AG10803 (cell line): ENCODE measurements around the gene GIPC1.

Source experiments
- DNase-seq: peaks from one replicate; pipeline ENCODE4 v3.0.0; 2010; ENCODE audit warnings: low read depth
- H3K4me3 ChIP-seq: 2 replicates; pipeline ENCODE4 v1.5.1; 2011; ENCODE audit warnings: mild to moderate bottlenecking, low read length, control low read depth
- CTCF ChIP-seq: conservative IDR thresholded peaks from 2 replicates; pipeline ENCODE4 v1.5.1; 2011; ENCODE audit warnings: mild to moderate bottlenecking, low read length, control low read depth, inconsistent platforms

Gene GIPC1

GRCh38 chr19:14473073-14473977 lies 22.6 kb downstream of the GIPC1 start:
- no peak for TF ChIP-seq CTCF
- no peak for DNase-seq
- H3K4me3 ChIP-seq = no peak overlapping the region

- TF ChIP-seq CTCF = peak; percentile 65
- no peak overlapping the region for H3K4me3 ChIP-seq
- DNase-seq = peak; percentile 34
Observed at GRCh38 chr19:14472202-14472938, 23.6 kb downstream of the GIPC1 start.

- TF ChIP-seq CTCF = no peak
Observed at GRCh38 chr19:14471436-14472187, 24.3 kb downstream of the GIPC1 start.

GRCh38 chr19:14470031-14470876 lies 25.7 kb downstream of the GIPC1 start:
- no peak for DNase-seq
- no peak for TF ChIP-seq CTCF
- no peak overlapping the region for H3K4me3 ChIP-seq

More at GRCh38 chr19:14471436-14472187, 24.3 kb downstream of the GIPC1 start:
- no peak for DNase-seq
- no peak overlapping the region for H3K4me3 ChIP-seq

GRCh38 chr19:14467816-14468215 lies 28.1 kb downstream of the GIPC1 start:
- no peak for TF ChIP-seq CTCF
- no peak overlapping the region for H3K4me3 ChIP-seq
- DNase-seq = no peak

GRCh38 chr19:14467391-14467790 lies 28.5 kb downstream of the GIPC1 start:
- H3K4me3 ChIP-seq = no peak overlapping the region
- DNase-seq = no peak
- no peak for TF ChIP-seq CTCF
